A549 treated with AZD2906 at 1 μM for 4 hours (cell line): ENCODE results near the gene C19orf53. TPM values are rescaled to one million over a fixed set of nuclear protein-coding genes. Genes with fewer than 3 reads are reported as not detected.

Experiments
- total RNA-seq: library from RNA; stranded (reverse); fragments of 200-300 nt; extraction: Qiagen RNA extraction; gene quantifications from 5 replicates; pipeline ENCODE4 v1.2.3, GENCODE V29; 2022

The C19orf53 gene
- 132 to 208 TPM (median 201 TPM) in 5 replicates for total RNA-seq

GRCh38 chr19:13774217-13775191 lies at the start of gene C19orf53:
Gene C19orf53 (plus strand): TSS chr19:13774456. CDS start chr19:13774478, 22 bp downstream.

GRCh38 chr19:13764101-13764807 lies 10.0 kb upstream of the C19orf53 start, which contains the start of gene MRI1:
Gene MRI1 (plus strand): TSS chr19:13764522. CDS start chr19:13764589, 67 bp downstream.

GRCh38 chr19:13794757-13795589 lies 20.7 kb downstream of the C19orf53 start, which contains the start of gene ZSWIM4:
Gene ZSWIM4 (plus strand): TSS chr19:13795443. CDS start chr19:13795649, 206 bp downstream.

Other genes starting within 250 kb of the C19orf53 start
- 8.9 to 13.3 TPM (median 12.2 TPM) in 5 replicates for gene MRI1, start 9.9 kb upstream of the C19orf53 start, total RNA-seq
- gene ZSWIM4, start 21.0 kb downstream of the C19orf53 start, total RNA-seq: 2.4 to 3.6 TPM (median 3.5 TPM) in 5 replicates
- gene NANOS3, start 102.7 kb downstream of the C19orf53 start, total RNA-seq: 2.1 to 3.6 TPM (median 2.8 TPM) in 5 replicates
- 0.34 to 0.57 TPM (median 0.46 TPM) in 4 of 5 replicates, not detected in the other for gene BRME1, start 131.7 kb downstream of the C19orf53 start, total RNA-seq
- gene CC2D1A, start 131.7 kb downstream of the C19orf53 start, total RNA-seq: 7.7 to 9.5 TPM (median 9.3 TPM) in 5 replicates
- 0.65 to 1.6 TPM (median 1.4 TPM) in 5 replicates for gene PODNL1, start 164.0 kb downstream of the C19orf53 start, total RNA-seq
- 14.7 to 24.0 TPM (median 20.5 TPM) in 5 replicates for gene DCAF15, start 178.1 kb downstream of the C19orf53 start, total RNA-seq
- gene RFX1, start 231.9 kb downstream of the C19orf53 start, total RNA-seq: 3.2 to 5.4 TPM (median 4.8 TPM) in 5 replicates